Suppressor macrophage treated with lipopolysaccharide for 4 hours (primary cell): ENCODE results near the gene ITPR1.
A peak's percentile ranks its signal among the peaks of the same experiment; 100 is the strongest.
"Not testable (repeated sequence)": the region's sequence is repeated elsewhere in the genome, so short reads cannot be mapped to it uniquely, and the experiment has no call there.

Source experiments
- DNase-seq: peaks from one replicate; pipeline ENCODE4 v3.0.0-alpha.2; 2020

Gene ITPR1

DNA sequence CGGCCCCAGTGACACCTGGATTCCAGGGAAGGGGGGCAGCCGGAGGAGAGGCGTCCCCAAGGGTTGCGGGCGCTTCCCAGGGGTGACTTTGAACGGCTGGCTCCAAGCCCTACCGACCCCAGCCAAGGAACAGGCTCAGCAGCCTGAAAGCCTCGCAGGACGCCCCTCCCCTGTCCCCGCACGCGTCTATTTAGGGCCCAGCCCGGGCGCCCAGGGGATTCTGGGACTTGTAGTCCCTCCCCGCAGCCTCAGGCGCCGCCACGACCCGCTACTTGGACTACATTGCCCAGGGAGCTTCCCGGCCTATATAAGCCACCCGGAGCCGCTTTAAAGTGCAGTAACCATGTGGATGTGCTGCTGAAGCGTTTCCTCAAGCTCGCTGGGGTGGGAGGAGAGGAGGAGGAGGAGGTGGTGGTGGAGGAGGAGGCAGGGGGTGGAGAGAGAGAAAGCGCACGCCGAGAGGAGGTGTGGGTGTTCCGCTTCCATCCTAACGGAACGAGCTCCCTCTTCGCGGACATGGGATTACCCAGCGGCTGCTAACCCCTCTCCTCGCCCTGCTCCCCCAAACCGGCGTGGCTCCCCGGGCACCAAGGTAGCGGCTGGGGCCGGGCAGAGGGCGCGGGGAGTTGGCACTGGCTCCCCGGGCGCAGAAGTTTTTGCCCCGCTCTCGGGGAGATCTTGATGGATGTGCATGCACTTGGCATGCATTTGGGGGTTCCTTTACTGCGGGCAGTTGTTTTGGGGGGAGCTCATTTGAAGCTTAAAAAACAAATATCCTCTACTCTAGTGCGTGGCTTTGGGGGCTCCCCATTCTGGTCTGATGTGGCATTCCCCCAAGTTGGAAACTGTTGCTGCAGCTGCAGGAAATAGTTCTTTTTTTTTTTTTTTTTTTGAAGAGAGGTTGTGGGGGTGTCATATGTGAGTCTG lies at the start of gene ITPR1:
Gene ITPR1, plus strand, starts transcription at position 335 of the 927 bp plus-strand sequence. CDS start 23,144 bp downstream, outside the sequence.
- DNase-seq, result peak; percentile 99

DNA sequence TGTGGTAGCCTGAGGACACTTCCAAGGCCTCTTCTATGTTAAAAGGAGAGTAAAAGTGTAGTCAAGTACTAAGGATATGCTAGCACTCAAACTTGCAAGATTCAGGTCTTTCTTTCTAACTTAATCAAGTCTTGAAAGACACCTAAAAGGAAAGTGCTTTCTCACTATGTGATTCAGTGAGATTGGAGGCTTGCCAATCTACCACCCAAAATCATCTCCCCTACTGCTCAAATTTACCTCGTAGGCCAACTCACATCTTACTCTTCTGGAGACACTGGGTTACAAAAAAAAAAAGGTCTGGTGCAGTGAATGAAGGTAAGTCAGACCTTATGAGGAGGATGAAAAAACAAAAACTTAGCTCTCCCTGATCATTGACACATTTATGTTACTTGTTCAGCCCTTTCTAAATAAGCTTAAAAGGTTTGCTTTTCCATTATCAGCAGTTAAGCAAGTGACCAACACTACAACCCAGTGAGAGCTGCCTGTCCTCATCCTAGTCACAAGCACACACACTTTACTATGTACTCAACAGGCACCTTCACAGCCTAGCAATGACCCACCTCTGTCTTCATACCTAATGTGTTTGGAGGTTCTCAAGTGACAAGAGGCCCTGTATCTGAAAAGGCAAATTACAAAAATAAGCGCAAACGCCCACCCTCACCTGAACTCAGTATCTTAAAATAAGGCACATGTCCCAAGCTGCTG lies 45.7 kb upstream of the ITPR1 start:
- DNase-seq, result no peak

DNA sequence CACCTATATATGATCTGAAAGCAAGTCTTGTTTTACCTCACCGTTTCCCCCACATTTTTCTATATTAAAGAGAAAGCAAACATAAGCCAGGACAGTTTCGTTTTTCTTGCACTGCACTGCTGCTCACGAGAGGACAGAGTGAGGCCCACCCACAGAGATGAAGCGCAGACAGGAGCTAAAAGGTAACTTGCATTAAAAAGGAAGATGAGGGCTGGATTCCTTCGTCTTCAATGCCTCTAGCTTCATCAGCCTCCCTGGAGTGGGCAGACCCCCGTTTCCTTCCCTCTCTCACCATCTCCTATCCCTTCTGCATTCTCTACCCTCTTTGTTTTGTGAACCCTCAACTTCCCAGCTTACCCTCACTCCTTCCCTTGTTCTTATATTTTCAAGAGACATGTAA lies 45.0 kb upstream of the ITPR1 start:
- DNase-seq, result no peak

DNA sequence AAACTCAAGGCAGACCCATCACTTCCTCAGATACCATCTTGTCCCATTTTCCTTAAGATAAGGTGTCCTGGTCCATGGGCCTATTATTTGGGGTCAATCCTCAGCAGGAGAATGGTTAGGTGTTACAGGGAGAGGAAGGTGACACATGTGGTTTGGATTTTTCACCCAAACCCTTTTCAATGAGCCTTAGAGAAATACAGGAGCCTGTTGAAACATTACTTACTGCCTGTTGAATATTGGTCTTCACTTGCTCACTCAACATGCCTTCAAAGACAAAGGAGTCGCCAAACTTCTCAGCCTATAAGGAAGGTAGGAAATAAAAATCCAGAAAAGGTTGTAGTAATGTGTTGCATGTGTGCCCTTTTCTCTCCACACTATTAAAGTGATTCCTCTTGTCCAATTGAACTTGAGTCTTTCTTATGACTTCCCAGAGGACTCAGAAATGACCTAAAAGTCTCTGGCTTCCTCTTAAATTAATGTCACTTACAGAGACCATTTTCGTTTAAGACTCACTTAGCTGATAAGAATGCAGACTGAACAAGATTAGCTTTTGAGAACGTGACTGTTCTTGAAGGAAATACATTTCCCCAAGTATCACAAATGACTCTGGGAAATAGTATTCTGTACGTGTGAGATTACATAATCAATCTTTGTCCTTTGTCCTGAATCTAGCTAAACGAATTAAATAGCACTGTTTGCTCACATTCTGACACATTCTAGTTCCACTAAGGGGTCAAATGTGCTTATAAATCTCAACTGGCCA lies 43.9 kb upstream of the ITPR1 start:
- DNase-seq, result no peak

DNA sequence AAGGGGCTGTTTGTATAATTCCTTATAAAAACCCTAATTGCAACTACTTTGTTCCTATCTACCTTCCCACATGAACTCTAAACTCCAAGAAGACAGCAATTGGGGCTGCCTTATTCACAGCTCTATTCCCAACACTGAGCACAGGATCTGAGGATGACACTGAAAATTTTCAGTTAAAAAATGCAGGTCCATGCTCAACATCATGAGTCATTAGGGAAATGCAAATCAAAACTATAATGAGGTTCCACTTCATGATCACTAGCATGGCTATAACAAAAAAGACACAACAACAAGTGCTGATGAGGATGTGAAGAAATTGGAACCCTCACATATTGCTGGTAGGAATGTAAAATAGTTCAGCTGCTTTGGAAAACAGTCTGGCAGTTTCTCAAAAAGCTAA lies 39.0 kb upstream of the ITPR1 start:
- no peak for DNase-seq

DNA sequence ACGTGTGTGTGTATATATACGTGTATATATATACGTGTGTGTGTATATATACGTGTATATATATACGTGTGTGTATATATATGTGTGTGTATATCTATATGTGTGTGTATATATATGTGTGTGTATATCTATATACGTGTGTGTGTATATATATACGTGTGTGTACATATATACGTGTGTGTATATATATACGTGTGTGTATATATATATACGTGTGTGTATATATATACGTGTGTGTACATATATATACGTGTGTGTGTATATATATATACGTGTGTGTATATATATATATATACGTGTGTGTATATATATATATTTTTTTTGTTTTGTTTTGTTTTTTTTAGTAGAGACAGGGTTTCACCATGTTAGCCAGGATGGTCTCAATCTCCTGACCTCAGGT lies 36.4 kb upstream of the ITPR1 start:
- DNase-seq, result not testable (repeated sequence)

DNA sequence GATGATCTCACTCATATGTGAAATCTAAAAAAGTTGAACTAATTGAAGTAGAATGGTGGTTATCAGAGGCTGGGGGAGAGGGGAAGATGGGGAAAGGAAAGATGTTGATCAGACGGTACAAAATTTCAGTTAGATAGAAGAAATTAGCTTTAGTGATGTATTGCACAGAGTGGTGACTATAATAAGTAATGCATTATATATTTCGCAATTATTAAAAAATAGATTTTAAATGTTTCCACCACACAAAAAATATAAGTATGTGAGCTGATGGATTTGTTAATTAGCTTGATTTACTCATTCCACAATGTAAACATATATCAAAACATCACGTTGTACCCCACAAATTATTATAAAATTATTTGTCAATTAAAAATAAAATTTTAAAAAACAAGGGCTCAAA lies 34.2 kb upstream of the ITPR1 start:
- no peak for DNase-seq

DNA sequence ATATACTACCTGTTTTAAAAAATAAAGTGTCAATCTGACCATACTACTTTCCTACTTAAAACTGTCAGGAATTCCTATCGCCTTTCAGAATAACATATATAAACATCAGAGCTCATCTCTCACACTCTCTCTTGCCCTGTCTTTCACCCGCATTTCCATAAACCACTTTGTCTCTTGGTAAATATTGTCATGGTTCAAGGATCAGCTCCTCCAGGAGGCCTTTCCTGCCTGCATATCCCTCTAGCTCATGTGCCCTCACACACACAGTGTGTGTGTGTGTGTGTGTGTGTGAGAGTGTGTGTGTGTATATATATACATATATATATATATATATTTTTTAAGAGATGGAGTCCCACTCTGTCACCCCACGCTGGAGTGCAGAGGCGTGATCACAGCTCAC lies 32.8 kb upstream of the ITPR1 start:
- DNase-seq, result no peak

DNA sequence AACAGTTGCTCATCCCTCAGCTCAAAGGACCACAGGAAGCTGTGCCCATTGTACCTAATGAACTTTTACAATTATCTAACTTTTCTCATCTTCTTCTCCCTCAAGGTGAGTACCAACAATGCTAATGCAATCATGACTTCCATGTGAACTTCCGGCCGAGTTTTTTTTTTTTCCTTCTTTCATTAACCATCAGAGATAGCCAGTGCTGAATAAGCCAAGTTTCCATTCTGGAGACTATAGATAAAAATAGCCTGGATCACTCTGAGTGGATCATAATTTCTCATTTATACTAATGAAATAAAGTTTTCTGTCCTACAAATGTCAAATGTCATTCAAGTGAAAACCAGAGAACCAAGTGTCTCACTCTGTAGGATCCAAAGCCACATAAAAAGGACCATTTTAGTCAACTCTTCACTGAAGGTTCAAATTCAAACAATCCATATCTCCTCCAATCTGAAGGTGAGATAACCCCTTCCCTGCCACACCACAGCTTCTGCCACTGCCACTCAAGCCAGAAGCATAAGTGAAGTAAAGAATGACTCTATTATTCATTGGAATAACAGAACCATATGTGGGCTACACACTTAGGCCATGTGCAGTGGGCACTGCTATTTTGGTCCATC lies 31.6 kb upstream of the ITPR1 start:
- no peak for DNase-seq

DNA sequence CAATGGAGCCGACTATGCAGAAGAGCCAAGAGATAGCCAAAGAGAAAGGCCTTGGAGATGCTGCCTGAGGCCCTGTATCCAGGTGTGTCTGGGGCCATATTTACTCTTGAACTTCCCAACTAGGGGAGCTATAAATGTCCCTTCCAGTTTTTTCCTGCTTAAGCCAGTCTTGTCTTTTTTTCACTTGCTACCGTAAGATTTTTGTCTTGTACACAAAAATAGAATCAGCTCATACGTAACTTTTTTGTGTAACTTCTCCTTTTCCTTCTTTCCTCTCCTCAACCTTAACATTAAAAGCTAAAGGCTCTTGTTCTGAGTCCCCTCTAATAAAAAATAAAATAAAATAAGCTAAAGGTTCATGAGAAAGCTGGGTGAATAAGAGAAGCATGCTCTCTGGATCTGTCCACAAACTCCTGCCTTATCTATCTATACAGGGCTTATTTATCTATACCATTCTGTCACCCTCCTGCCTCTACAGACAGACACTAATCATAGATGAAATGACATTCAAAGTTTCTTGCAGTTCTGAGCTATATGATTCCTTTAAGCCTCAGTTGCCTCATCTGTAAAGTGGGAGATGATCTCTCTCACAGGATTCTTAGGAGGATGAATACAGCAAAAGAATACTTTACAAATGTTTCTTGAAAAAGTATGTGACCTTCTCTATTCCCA lies 30.6 kb upstream of the ITPR1 start:
- DNase-seq, result no peak

DNA sequence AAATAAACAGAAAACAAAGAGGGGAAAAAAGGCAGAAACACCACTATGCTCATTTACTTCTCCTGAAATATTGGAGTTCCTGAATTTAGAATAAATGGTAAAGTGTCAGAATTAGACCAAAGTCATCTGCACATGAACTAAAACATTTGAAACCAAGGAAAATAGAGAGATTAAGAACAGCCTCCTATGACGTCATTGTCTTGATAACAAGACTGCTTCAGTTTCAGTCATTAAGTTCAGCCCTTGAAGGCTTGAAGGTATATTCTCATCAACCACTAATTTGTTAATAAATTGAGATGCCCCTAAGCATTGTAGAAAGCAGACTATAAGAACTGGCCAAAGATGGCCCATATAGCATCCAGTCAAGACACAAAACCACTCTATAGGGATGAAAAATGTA lies 28.6 kb upstream of the ITPR1 start:
- no peak for DNase-seq

DNA sequence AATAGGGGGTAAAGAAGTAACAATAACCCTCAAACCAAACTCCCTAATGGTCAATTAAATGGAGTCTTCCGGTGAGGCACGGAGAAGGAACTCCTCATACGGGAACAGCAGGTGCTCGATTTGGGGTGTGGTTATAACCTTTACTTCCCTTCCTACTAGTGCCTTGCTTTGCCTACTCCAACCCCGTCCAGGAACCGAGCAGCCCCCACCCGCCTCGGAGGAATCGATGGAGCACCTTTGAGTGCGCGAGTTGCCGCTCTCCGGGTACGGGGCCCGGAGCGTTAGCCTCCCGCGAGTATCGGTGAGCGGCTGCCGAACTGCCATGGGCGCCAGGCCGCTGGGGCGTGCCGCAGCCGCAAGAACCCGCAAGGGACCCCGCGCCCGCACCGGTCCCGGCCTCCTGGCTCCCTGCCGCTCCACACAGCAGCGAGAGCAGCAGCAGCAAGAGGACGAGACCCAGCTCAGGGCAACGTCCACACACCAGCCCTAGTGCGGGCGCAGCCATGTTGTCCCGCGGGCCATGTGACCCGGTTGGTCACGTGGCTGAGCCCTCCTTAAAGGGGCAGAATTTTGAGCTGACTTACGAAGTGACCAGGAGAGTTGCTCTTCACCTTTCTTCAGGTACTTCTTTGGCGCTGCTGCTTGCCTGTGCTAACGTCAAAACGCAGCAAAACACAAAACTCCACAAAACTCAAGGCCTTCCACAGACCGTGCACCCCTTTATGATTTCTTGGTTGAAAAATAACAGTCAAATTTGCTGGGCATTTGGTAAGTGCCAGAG lies 26.2 kb upstream of the ITPR1 start, which contains the start of gene SUMF1:
Gene SUMF1, minus strand, starts transcription at position 529 of the 781 bp plus-strand sequence. Its CDS starts 24 bp downstream, at position 505.
- DNase-seq, result peak; percentile 75

DNA sequence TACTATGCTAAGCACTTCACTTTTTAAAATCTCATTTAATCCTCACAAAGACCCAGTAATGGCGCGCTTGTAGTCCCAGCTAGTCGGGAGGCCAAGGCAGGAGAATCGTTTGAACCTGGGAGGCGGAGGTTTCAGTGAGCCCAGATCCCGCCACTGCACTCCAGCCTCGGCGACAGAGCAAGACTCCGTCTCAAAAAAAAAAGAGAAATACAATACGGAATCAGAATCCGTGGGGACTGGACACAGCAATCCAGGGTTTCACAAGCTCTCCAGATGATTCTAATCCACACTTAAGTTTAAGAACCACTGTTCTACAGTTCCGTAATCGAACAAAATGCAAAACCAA lies 25.7 kb upstream of the ITPR1 start:
- no peak for DNase-seq

DNA sequence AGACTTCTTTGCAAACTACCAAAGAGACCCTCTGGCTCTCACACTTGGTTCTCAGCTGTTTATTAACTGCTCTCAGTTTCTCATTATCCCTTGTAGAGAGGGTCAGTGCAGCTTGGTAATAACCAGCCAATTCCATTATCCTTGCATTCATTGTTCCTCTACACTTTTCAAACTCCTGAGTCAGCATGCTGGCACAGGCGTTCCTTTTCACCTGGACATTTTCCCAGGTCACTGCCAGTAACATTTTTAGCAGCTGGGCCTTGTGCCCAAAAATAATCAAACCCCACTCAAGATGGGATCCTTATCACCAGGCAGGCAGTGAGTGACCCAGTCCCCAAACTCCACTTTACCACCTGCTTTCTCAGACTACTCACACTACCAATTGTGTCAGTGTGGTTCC lies 21.2 kb upstream of the ITPR1 start:
- no peak for DNase-seq

DNA sequence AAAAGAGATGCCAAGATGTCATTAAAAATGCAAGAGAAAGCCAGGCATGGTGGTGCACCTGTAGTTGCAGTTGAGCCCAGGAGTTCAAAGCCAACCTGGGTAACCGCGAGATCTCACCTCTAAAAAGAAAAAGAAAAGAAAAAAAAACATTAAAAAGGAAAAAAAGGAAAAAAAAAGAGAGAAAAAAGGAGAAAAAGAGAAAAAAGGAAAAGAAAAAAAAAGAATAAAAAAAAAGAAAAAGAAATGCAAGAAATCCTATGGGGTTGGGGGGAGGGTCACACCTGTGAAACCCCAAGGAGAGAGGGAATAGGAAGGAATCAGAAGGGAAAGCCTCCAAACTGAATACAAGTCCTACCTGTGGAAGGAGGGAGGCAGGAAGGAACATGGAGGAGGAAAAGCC lies 20.8 kb upstream of the ITPR1 start:
- DNase-seq, result no peak

DNA sequence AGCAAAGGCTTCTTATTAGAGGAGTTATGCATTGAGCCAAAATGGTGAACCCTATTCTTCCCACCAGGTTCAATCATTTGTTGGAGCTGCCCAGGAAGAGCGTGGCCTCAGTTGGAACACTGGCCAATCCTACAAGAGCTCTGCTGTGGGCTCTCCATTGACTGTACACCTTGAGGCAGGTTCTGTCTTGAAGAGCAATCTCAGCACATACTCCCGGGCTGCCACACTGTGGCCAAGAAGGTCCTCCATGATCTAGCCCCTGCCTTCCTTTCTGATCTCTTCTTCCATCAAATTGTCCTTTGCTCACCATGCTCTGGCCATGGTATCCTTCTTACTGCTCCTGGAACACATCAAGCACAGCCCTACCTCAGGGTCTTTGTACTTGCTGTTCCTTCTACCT lies 20.4 kb upstream of the ITPR1 start:
- DNase-seq, result no peak

DNA sequence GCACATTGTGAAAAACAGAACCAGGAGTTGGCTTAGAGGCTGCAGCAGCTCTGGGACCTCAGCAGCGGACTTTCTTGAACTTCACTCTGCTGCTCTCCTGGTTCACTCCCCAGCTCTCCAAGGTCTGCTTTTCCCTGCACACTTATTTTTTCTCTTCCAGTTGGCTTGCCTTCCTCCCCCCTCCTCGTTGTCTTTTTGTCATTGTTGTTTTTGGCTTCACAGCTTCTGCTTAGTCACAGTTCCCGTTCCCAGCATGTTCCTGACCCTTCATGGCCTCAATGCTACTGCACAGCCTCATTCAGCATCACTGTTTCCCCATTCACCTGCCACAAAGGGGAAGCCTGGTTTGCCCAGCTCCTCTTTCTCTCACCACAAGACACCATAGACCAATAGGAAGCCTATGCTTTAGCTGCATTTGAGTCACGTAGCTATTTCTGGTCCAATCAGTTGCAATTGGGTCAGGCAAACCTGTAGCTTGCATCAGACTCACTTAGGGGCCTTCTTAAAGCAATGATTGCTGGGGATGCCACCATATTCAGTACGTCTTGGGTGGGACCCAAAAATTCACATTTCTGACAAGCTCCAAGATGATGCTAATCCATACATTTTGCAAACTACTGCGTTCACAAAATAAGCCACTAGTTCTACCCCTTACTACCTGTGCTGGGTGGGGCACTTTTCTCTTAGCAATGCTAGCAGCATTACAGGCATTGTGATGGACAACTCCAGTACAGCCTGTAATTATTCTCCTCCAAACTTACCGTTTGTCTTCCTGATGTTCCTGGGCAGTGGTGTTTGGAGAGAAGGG lies 18.3 kb upstream of the ITPR1 start:
- DNase-seq, result peak; percentile 89

DNA sequence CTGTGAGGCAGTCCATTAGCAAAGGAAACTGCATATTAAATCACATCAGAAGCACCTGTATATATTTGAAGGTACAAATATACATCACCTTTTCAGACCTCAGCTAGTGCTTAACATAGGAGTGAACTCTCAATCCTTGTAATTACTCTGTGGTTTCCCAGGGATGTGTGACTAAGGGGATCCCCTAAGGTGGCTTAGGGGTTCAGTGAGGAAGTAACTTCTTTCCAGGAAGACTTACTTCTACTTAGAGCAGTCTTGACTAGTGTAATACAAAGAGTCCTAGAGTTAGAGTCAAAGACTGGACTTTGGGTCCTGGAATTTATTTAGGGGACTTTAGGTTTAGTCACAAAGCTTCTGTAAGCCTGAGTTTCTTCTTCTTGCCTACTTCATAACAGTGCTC lies 17.3 kb upstream of the ITPR1 start:
- no peak for DNase-seq

DNA sequence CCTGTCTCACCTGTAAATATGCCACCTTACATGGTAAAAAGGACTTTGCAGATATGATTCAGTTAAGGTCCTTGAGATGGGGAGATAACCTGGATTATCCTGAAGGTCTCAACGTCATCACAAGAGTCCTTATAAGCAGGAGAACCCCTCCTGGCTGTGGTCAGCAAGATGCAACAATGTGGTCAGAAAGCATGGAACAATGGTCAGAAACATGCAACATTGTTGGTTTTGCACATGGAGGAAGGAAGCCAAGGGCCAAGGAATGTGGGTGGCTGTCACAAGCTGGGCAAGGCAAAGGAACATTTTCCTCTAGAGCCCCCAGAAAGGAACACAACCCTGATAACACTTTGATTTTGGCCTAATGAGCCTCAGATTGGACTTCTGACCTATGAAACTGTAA lies 16.7 kb upstream of the ITPR1 start:
- no peak for DNase-seq

DNA sequence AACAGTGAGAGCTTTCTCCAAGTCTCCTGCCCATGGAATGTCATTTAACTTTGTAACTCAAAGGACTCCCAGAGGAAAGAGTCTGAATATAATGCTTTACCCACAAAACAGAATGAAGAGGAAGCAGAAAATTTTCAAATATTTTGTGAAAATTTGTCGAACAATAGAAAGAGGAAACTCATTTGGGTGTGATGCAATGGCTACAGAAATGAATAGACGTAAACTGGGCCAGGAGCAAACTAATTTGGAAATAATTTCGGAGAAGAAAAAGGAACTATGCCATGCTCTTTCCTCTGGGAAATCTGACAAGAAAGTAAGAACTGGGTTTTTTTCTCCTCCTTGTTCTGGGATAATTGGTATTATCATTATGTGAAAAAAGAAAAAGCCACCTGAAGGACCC lies 14.9 kb upstream of the ITPR1 start:
- DNase-seq, result peak; percentile 86

DNA sequence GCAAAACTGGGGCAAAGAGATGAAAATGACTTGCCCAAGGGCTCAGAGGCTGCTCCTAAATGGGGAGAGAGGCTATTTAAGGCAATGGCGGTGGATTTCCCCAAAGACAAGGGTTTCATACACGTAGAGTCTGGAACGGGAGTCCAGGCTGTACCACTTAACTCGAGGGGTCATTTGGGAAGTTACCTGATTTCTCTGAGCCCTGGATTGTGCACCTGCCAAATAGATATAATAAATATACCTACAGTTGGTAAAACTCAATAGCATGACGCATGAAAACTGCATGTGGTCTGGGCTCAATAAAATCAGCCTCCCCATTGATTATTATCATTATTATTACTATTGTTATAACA lies 1.3 kb upstream of the ITPR1 start:
- no peak for DNase-seq
